HAP-1 (cell line): ENCODE data around the gene PAX8.
"Not testable (repeated sequence)": the region's sequence is repeated elsewhere in the genome, so short reads cannot be mapped to it uniquely, and the experiment has no call there.

Source experiments
- DNase-seq, 2 experiments: peaks; one replicate each; pipeline ENCODE4 v3.0.0-alpha.2; 2016 to 2020; ENCODE audit warnings: low spot score in 2 of 2
- H3K27me3 ChIP-seq: fragments of 250-450 bp; sonication (Bioruptor Pico); 2 replicates; pipeline ENCODE4 v1.5.1; 2020; ENCODE audit warnings: low read depth, mild to moderate bottlenecking, moderate library complexity
- H3K36me3 ChIP-seq: fragments of 250-450 bp; sonication (Bioruptor Pico); replicated peaks from 2 replicates; pipeline ENCODE4 v1.5.1; 2020; ENCODE audit warnings: mild to moderate bottlenecking
- H3K4me1 ChIP-seq: fragments of 250-450 bp; sonication (Bioruptor Pico); 2 replicates; pipeline ENCODE4 v1.5.1; 2020; ENCODE audit warnings: mild to moderate bottlenecking
- H3K4me3 ChIP-seq: fragments of 250-450 bp; sonication (Bioruptor Pico); 2 replicates; pipeline ENCODE4 v1.5.1; 2020; ENCODE audit warnings: mild to moderate bottlenecking, moderate library complexity
- H3K9me3 ChIP-seq: fragments of 250-450 bp; sonication (Bioruptor Pico); 2 replicates; pipeline ENCODE4 v1.5.1; 2020; ENCODE audit warnings: mild to moderate bottlenecking, moderate library complexity
- in situ Hi-C: fragments of 300-500 bp; cut with MboI; formaldehyde crosslinking; loops from 3 replicates; pipeline ENCODE4 v1.14.3; 2020; ENCODE audit warnings: low sequenced_read_pairs, inconsistent platforms, mixed read lengths

The PAX8 gene

DNA sequence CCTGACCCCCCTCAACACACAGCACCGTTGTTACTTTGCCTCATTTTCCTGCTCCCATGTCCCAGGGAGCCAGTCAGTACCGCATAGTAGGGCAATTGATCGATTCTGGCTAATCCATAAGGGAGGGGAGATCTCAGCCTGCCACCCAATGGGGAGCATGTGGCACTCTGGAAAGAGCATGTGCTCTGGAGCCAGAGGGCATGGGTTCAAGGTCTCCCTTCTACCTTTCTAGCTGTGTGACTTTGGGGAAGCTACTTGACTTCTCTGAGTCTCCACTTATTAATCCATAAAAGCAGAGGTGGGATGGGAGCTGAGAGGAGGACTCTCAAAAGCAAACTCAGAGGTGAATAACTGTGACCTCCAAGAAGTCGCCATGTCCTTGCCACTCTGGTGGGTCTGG lies 27.5 kb upstream of the PAX8 start:
- H3K4me3 ChIP-seq, H3K9me3 ChIP-seq, H3K4me1 ChIP-seq, H3K36me3 ChIP-seq, DNase-seq, H3K27me3 ChIP-seq, in situ Hi-C loops: not testable (repeated sequence)

DNA sequence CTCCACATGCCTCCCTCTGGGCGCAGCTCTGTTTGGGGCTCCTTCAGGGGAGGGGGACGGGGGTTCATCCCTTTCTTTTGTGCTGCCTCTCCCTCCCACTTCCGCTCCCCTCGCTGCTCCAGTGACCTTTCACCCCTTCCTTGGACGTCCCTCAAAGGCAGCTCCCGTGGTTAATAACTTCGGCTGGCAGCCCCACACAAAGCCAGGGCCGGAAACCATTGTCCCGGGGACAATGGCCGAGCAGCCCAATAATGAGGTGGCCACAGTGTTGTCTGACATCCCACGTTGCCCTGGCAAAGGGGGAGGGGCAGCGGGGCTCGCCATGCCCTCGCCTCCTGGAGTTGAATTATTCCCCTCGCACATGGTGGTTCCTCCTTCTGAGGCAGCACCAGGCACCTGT lies 27.0 kb upstream of the PAX8 start:
- H3K9me3 ChIP-seq, in situ Hi-C loops, H3K4me3 ChIP-seq, H3K36me3 ChIP-seq, H3K4me1 ChIP-seq, H3K27me3 ChIP-seq: not testable (repeated sequence)
- peak in 1 of 2 experiments; percentile 46 for DNase-seq

GRCh38 chr2:113305146-113305545 lies 26.4 kb upstream of the PAX8 start:
- DNase-seq: no peak
- Histone ChIP-seq H3K9me3 (no peaks in the 10 kb centered on the region), H3K36me3 (no peaks in the 10 kb centered on the region), H3K4me1 (no peaks in the 10 kb centered on the region), H3K27me3 (no peaks in the 10 kb centered on the region), H3K4me3 (no peak overlapping the region)
- in situ Hi-C loops: no loop called here

DNA sequence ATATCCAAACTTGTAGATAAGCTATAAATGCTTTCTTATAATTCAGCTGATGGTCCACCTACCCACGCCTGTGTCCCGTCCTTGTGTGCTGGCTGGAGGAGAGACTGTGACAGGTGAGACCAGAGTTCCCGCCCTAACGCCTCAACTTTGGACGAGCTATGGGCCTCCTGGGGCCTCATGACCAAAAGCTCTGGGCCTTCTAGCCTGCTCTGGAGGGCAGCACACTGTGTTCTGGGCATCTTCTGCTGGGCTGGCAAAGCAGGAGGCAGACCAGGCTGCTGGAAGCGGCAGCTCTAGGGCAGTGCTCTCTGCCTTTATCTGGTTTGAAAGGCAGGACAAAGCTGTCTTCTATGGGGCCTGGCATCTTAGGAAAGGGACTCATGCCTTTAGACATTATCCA lies 26.0 kb upstream of the PAX8 start:
- Histone ChIP-seq H3K4me1 (no peaks in the 10 kb centered on the region), H3K4me3 (no peak overlapping the region), H3K9me3 (no peaks in the 10 kb centered on the region), H3K27me3 (no peaks in the 10 kb centered on the region), H3K36me3 (no peaks in the 10 kb centered on the region)
- no peak for DNase-seq
- in situ Hi-C loops: no loop called here

- in situ Hi-C loops, H3K36me3 ChIP-seq, H3K4me1 ChIP-seq, H3K9me3 ChIP-seq, H3K27me3 ChIP-seq, H3K4me3 ChIP-seq, DNase-seq: not testable (repeated sequence)
Observed at GRCh38 chr2:113302216-113302980, 23.7 kb upstream of the PAX8 start.

DNA sequence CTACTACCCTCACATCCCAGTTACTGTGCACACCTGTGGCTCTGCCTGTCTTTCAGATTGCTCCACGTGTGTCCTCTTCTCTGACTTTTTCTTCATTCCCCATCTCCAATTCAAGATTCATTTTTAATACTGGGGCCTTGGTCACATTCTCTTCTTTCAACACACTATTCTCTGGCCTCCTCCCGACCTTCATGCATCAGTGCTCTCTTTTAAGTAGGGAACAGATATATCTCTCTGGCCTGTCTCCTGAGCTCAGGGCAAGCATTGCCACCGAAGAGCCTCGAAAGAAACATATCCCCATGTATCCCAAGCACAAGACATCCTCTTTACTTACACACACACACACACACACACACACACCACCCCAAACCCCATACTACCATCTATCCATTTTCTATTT lies 21.6 kb upstream of the PAX8 start:
- no peaks in the 10 kb centered on the region for H3K4me1 ChIP-seq
- H3K9me3 ChIP-seq: no peaks in the 10 kb centered on the region
- in situ Hi-C loops: no loop called here
- H3K27me3 ChIP-seq: no peaks in the 10 kb centered on the region
- DNase-seq: no peak
- H3K36me3 ChIP-seq: no peaks in the 10 kb centered on the region
- no peak overlapping the region for H3K4me3 ChIP-seq

- Histone ChIP-seq H3K27me3 (no peaks in the 10 kb centered on the region), H3K36me3 (no peaks in the 10 kb centered on the region), H3K4me1 (no peaks in the 10 kb centered on the region), H3K9me3 (no peaks in the 10 kb centered on the region), H3K4me3 (no peak overlapping the region)
- in situ Hi-C loops: no loop called here
- DNase-seq: no peak
Observed at GRCh38 chr2:113298176-113298575, 19.5 kb upstream of the PAX8 start.

DNA sequence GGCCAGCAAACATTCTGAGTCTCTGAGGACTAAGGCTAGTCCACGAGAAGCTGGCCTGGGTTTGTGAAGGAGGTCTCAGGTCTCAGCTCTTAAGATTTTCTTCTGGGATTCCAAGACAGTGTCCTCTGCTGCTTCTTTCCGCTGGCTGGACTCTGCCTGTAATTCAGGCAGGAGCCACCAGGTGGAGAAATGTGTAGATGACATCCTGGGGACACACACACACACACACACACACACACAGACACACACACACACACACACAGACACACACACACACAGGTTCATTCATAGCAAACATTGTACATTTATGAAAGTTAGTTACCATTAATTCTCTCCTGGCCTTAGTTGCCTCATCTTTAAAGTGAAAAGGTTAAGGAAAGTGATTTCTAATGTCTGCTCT lies 18.9 kb upstream of the PAX8 start:
- H3K4me3 ChIP-seq, H3K36me3 ChIP-seq, H3K27me3 ChIP-seq, H3K9me3 ChIP-seq, H3K4me1 ChIP-seq, in situ Hi-C loops: not testable (repeated sequence)
- DNase-seq: peak in 1 of 2 experiments; percentile 38

DNA sequence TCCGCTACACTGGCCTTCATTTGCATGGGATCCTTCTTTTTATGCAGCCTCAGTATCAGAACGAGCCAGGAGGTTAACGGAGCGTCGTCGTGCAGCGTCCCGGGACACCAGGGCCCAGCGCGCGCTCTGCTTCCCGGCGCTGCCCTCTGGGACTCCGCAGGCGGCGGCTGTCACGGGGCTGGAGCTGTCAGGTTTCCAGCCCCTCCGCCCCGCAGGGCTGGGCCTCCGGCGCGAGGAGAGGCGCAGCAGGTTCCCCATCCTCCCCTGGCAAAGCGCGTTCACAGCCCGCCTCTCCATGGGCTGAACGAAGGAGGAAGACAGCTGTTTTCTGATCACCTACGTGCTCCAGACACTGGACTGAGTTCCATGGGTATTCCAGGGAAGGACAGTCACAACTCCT lies 12.5 kb upstream of the PAX8 start:
- DNase-seq: no peak
- Histone ChIP-seq H3K27me3 (no peaks in the 10 kb centered on the region), H3K9me3 (no peaks in the 10 kb centered on the region), H3K4me1 (no peaks in the 10 kb centered on the region), H3K36me3 (no peaks in the 10 kb centered on the region), H3K4me3 (no peak overlapping the region)
- in situ Hi-C loops: no loop called here

DNA sequence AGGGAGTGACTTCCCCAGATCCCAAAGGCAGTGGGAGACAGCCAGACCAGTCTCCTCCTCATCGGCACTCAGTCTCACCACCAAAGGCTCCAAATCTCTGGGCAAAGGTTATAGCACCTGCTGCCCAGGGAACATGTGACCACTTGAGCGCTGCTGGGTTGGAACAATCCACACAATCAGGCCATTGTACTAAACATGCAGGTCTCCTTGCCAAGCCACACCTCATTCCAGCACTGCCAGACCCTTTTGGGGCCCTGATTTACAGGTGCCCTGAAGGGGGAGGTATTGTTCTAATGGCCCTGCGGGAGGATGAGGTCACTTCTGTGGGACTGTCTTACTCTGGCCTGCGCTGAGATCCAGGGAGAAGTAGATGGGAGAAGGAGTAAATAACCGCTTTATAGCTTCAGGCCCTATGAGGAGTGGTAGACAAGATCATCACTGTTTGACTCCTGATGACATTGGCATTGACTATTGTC lies 10.0 kb upstream of the PAX8 start:
- in situ Hi-C loops, H3K9me3 ChIP-seq, H3K27me3 ChIP-seq, H3K4me1 ChIP-seq, H3K4me3 ChIP-seq, DNase-seq, H3K36me3 ChIP-seq: not testable (repeated sequence)

DNA sequence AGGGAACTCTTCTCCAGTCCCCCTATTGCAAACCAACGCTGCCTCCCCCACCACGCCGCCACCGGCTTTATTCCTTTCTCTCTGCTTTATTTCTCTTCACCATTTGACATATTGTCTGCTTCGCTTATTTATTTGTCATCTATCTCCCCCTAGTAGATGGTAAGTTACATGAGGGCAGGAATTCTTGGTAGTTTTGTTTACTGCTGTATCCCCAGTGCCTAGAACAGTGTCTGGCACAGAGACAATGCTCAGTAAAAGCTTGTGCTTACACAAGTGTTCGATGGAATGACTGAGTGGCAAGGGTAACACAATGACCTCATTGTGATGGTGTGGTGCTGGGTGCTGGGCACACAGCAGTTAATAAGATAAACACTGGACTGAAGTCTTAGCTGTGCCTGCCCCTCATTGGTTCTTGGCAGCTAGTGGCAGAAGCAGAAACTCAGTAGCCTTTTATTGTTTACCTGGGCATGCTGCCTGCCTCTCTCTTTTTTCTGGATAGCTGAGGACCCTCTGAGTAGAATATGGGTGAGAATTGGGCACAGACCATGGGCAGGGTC lies 9.5 kb upstream of the PAX8 start:
- H3K4me1 ChIP-seq, H3K4me3 ChIP-seq, H3K9me3 ChIP-seq, H3K36me3 ChIP-seq, DNase-seq, in situ Hi-C loops, H3K27me3 ChIP-seq: not testable (repeated sequence)

DNA sequence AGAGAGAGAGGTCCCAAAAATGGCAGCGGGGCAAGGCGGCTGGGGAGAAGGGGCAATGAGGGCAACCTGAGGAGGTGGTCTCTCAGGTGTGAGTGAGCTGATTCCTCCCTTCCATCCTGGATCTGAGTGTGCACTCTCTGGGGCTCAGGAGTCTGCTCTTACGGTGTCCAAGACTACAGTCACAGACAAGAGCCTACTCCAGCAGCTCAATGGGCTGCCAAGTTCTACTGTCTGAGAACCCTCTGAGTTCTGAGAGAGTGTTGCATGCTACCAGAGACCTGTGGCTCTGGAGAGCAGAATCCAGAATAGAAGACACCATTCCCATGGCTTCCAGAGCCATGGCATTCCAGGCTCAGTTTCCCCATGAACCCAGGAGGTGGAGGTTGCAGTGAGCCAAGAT lies 7.1 kb upstream of the PAX8 start:
- DNase-seq: no peak
- Histone ChIP-seq H3K27me3 (no peaks in the 10 kb centered on the region), H3K4me3 (no peak overlapping the region), H3K9me3 (no peaks in the 10 kb centered on the region), H3K4me1 (peaks cover 13% of the 10 kb centered on the region), H3K36me3 (no peaks in the 10 kb centered on the region)
- in situ Hi-C loops: no loop called here

DNA sequence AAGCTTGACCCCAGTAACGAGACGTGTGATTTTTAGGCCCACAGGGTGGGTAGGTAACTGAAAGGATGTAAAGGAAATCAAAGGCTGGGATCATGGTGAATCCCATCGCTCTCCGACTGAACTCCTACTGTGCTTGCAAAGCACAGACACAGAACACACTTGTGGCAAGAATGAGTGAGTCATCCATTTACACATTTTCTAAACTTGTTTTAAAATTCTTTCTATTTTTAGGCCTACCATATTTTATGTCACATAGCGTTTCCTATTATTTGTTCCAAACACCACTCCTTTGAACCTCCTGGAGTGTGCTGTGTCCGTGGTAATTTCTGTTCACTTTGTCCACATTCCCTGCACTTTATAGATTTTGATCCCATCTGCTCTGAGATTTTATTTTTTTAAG lies 6.3 kb upstream of the PAX8 start:
- DNase-seq, H3K27me3 ChIP-seq, in situ Hi-C loops, H3K4me3 ChIP-seq, H3K36me3 ChIP-seq, H3K9me3 ChIP-seq: not testable (repeated sequence)
- peaks cover 13% of the 10 kb centered on the region for H3K4me1 ChIP-seq

DNA sequence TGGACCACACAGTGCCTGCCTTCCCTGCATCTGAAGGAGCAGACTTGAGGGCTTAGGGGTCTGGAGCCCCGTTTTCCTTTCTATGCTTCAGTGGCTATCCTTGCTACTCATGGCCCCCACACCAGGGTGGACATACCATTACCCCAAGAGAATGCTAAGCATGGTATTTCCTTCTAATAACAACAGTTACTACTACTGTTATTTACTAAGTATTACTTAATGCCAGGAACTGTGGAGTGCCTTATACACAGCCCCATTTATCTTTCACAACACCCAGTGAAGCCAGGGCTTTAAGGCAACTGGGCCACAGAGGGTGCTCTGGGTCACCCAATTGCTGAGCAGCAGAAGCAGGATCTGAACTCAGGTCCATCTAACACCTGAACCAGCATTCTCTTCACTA lies 5.8 kb upstream of the PAX8 start:
- H3K36me3 ChIP-seq: no peaks in the 10 kb centered on the region
- no peak overlapping the region for H3K4me3 ChIP-seq
- DNase-seq: no peak
- in situ Hi-C loops: no loop called here
- peaks cover 13% of the 10 kb centered on the region for H3K4me1 ChIP-seq
- no peaks in the 10 kb centered on the region for H3K9me3 ChIP-seq
- no peaks in the 10 kb centered on the region for H3K27me3 ChIP-seq
